Liver (tissue), 9 donors: Measurements from ENCODE around the gene BET1. TPM values are rescaled to one million over a fixed set of nuclear protein-coding genes. Genes with fewer than 3 reads are reported as not detected.

Experiments
- DNase-seq: peaks from one replicate; pipeline ENCODE4 v3.0.0-alpha.2; 2017; ENCODE audit warnings: low spot score
- H3K27ac ChIP-seq, 2 donors: one replicate each; pipeline ENCODE4 v1.7.0; 2013; ENCODE audit warnings: inconsistent platforms in 2 of 2, low read length in 2 of 2, control low read depth in 1 of 2, low read depth in 1 of 2, mild to moderate bottlenecking in 1 of 2
- H3K27me3 ChIP-seq, 4 donors: one replicate each; pipeline versions ENCODE4 v1.6.1 to v1.7.0; 2013; ENCODE audit warnings: low read length in 3 of 4, inconsistent platforms in 1 of 4, mild to moderate bottlenecking in 1 of 4, moderate library complexity in 1 of 4; ENCODE audit not compliant: control insufficient read depth in 4 of 4, insufficient read depth in 4 of 4
- H3K36me3 ChIP-seq, 4 donors: one replicate each; pipeline versions ENCODE4 v1.6.1 to v1.7.0; 2013; ENCODE audit warnings: low read length in 3 of 4, mild to moderate bottlenecking in 3 of 4, low read depth in 1 of 4, moderate library complexity in 1 of 4; ENCODE audit not compliant: control insufficient read depth in 4 of 4, insufficient read depth in 3 of 4
- H3K4me1 ChIP-seq, 4 donors: one replicate each; pipeline versions ENCODE4 v1.6.1 to v1.7.0; 2013; ENCODE audit warnings: low read length in 3 of 4, mild to moderate bottlenecking in 3 of 4, moderate library complexity in 1 of 4; ENCODE audit not compliant: control insufficient read depth in 4 of 4, insufficient read depth in 4 of 4
- H3K4me3 ChIP-seq, 3 donors: one replicate each; pipeline versions ENCODE4 v1.6.1 to v1.7.0; 2013; ENCODE audit warnings: low read length in 3 of 3, control low read depth in 1 of 3, low read depth in 1 of 3, mild to moderate bottlenecking in 1 of 3
- H3K9ac ChIP-seq, 2 donors: one replicate each; pipeline ENCODE4 v1.7.0; 2013; ENCODE audit warnings: low read length in 2 of 2, mild to moderate bottlenecking in 2 of 2, moderate library complexity in 2 of 2, control low read depth in 1 of 2, low read depth in 1 of 2
- H3K9me3 ChIP-seq, 4 donors: one replicate each; pipeline versions ENCODE4 v1.6.1 to v1.7.0; 2013; ENCODE audit warnings: low read length in 3 of 4; ENCODE audit not compliant: control insufficient read depth in 4 of 4
- FOXA2 ChIP-seq: IDR thresholded peaks from 2 replicates; pipeline ENCODE4 v1.6.1; 2016; ENCODE audit warnings: antibody characterized with exemption
- HNF4A ChIP-seq, 2 donors: conservative IDR thresholded peaks; 2 replicates each; pipeline ENCODE4 v1.6.1; 2016; ENCODE audit warnings: antibody characterized with exemption in 2 of 2, mild to moderate bottlenecking in 2 of 2
- NR2F2 ChIP-seq: IDR thresholded peaks from 2 replicates; pipeline ENCODE4 v1.6.1; 2016; ENCODE audit warnings: antibody characterized with exemption
- REST ChIP-seq: IDR thresholded peaks from 2 replicates; pipeline ENCODE4 v1.6.1; 2016; ENCODE audit warnings: antibody characterized with exemption, mild to moderate bottlenecking
- RXRA ChIP-seq, 2 donors: IDR thresholded peaks; 2 replicates each; pipeline ENCODE4 v1.6.1; 2017 to 2018; ENCODE audit warnings: antibody characterized with exemption in 2 of 2, mild to moderate bottlenecking in 1 of 2
- YY1 ChIP-seq: IDR thresholded peaks from 2 replicates; pipeline ENCODE4 v1.6.1; 2016; ENCODE audit warnings: antibody characterized with exemption, mild to moderate bottlenecking
- WGBS: extraction: QIAGEN DNeasy Blood & Tissue Kit; methylation state at CpG from one replicate; pipeline ENCODE4 v1.1.7; 2013; 5-methylcytosine and 5-hydroxymethylcytosine counted together
- polyA plus RNA-seq, 2 donors: library from polyadenylated mRNA; stranded (reverse) in 1 of 2; unstranded in 1 of 2; fragments of 200-250 nt in 1 of 2; fragments of >200 nt in 1 of 2; fragmentation: Nextera tagmentation in 1 of 2; extraction: Ambion mirVana in 1 of 2; gene quantifications; one replicate each; pipeline versions ENCODE4 v1.2.1 to v1.2.3, GENCODE V29; 2013 to 2015
- total RNA-seq, 2 donors: library from RNA; depleted of rRNA; stranded (reverse); fragments of >200 nt; gene quantifications; one replicate each; pipeline ENCODE4 v1.2.3, GENCODE V29; 2014
- TF ChIP-seq, protein P1 (sequence below): fragments of 150-350 bp; IDR thresholded peaks from 2 replicates; pipeline ENCODE4 v1.5.1; 2017; ENCODE audit warnings: improper control_type of control experiment, low read depth, low read length; ENCODE audit not compliant: missing input control
- TF ChIP-seq, protein P2 (sequence below): IDR thresholded peaks from 2 replicates; pipeline ENCODE4 v1.6.1; 2016; ENCODE audit warnings: antibody characterized with exemption
- donor health status: healthy.
- donor health status: healthy.
- donor health status: healthy.
- donor health status: healthy.
- donor health status: healthy.

Gene BET1
- total and polyA plus RNA-seq, 4 donors, result 12.7 to 23.9 (median 16.2) TPM

- no peaks in the 10 kb centered on the region for H3K9me3 ChIP-seq
- TF ChIP-seq, protein P1, sequence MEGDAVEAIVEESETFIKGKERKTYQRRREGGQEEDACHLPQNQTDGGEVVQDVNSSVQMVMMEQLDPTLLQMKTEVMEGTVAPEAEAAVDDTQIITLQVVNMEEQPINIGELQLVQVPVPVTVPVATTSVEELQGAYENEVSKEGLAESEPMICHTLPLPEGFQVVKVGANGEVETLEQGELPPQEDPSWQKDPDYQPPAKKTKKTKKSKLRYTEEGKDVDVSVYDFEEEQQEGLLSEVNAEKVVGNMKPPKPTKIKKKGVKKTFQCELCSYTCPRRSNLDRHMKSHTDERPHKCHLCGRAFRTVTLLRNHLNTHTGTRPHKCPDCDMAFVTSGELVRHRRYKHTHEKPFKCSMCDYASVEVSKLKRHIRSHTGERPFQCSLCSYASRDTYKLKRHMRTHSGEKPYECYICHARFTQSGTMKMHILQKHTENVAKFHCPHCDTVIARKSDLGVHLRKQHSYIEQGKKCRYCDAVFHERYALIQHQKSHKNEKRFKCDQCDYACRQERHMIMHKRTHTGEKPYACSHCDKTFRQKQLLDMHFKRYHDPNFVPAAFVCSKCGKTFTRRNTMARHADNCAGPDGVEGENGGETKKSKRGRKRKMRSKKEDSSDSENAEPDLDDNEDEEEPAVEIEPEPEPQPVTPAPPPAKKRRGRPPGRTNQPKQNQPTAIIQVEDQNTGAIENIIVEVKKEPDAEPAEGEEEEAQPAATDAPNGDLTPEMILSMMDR, result no peak
- no peak for TF ChIP-seq REST
- TF ChIP-seq FOXA2, result no peak
- no peak for TF ChIP-seq YY1
- no peak for TF ChIP-seq NR2F2
- TF ChIP-seq RXRA (IDR thresholded peaks at IDR 0.05), result no peak
- TF ChIP-seq, protein P2, sequence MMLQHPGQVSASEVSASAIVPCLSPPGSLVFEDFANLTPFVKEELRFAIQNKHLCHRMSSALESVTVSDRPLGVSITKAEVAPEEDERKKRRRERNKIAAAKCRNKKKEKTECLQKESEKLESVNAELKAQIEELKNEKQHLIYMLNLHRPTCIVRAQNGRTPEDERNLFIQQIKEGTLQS, result no peak
- H3K9ac ChIP-seq, result no peak overlapping the region
- no peak for DNase-seq
- H3K27me3 ChIP-seq, result no peaks in the 10 kb centered on the region
- H3K4me1 ChIP-seq, result no peaks in the 10 kb centered on the region
- WGBS, result 60% methylated on average over 2 of the region's 2 CpGs
- H3K36me3 ChIP-seq, result no peaks in the 10 kb centered on the region
- no peak overlapping the region for H3K4me3 ChIP-seq
- no peak overlapping the region for H3K27ac ChIP-seq
These were observed 55.3 kb downstream of the BET1 start for GRCh38 chr7:93948873-93949272.

GRCh38 chr7:93948106-93948505 is 56.0 kb downstream of the BET1 start:
- Histone ChIP-seq H3K9ac (no peak overlapping the region), H3K27me3 (no peaks in the 10 kb centered on the region), H3K4me3 (no peak overlapping the region), H3K4me1 (no peaks in the 10 kb centered on the region), H3K27ac (no peak overlapping the region), H3K36me3 (no peaks in the 10 kb centered on the region), H3K9me3 (no peaks in the 10 kb centered on the region)
- WGBS, result 41% methylated on average over 1 of the region's 1 CpG
- DNase-seq, result no peak
- TF ChIP-seq REST, result no peak
- TF ChIP-seq HNF4A (conservative IDR thresholded peaks at IDR 0.05), result no peak
